ENCODE data around the gene STXBP5.
"Not testable (repeated sequence)": the region's sequence is repeated elsewhere in the genome, so short reads cannot be mapped to it uniquely, and the experiment has no call there.

STXBP5 gene

DNA sequence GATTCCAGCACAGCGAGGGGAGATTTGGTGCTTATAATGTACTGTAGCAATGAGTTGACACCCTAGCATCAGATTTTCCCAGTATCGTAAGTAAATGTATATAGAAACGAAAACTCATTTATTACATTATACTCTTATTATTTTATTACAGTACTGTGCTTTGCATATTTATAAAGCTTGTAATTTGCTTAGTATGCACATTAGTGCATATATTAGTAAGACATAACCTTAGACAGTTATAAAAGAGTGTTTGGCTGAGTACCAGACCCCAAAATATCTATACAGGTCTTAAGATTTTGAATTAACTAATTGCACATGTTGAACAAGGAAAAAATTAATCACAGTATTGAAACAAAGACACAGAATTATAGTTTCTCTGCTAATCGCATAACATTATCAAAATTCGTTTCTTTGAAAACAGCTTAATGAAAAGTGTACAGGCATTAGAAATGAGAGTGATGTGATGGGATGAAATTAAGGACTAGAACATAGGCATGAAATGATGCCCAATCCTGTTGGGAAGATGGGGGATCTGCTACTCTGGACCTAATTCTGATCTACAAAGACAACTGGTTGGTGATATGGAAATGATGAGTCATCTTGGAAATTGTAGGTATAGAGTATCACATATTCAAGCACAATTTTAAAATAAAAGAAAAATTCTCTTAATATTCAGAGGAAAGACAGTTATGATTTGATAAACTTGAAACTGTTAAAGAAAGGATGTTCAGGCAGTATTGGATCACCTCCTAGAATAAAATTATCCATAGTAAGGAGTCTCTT lies 42.8 kb downstream of the STXBP5 start:
- DNase-seq (ENCODE audit: low spot score), result no peak

DNA sequence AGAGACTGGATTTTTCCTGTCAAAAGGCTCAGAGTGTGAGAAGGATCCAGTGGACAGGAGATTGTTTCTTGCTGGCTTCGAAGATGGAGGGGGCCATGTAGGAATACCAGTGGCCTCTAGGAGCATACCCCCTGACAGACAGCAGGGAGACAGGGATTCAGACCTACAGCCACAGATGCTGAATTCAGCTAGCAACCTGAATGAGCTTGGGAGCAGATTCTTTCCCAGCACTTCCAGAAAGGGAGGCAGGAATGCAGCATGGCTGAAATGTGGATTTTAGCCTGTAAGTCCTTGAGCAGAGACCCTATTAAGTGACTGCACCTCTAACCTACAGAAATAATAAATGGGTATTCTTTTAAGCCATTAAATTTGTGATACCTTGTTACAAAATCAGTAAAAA lies 44.6 kb downstream of the STXBP5 start:
- DNase-seq (ENCODE audit: low spot score), result no peak

DNA sequence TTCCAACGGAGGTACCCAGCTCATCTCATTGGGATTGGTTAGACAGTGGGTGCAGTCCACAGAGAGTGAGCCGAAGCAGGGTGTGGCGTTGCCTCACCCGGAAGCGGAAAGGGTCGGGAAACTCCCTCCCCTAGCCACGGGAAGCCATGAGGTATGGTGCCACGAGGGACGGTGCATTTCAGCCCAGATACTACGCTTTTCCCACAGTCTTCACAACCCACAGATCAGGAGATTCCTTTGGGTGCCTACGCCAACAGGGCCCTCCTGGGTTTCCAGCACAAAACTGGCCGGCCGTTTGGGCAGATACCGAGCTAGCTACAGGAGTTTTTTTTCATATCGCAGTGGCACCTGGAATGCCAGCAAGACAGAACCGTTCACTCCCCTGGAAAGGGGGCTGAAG lies 46.9 kb downstream of the STXBP5 start:
- no peak for DNase-seq (ENCODE audit: low spot score)

DNA sequence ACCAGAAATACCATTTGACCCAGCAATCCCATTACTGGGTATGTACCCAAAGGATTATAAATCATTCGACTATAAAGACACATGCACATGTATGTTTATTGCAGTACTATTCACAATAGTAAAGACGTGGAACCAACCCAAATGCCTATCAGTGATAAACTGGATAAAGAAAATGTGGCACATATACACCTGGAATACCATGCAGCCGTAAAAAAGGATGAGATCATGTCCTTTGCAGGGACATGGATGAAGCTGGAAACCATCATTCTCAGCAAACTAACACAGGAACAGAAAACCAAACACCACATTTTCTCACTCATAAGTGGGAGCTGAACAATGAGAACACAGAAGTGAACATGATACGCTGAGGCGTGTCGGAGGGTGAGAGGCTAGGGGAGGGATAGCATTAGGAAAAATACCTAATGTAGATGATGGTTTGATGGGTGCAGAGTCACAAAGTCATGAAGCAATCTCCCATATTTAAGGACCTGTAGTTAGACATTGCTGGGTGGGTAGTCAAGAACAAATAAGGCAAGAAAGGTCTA lies 50.8 kb downstream of the STXBP5 start:
- DNase-seq (ENCODE audit: low spot score), result not testable (repeated sequence)

GRCh38 chr6:147255948-147256674 lies 51.9 kb downstream of the STXBP5 start:
- no peak for DNase-seq (ENCODE audit: low spot score)

DNA sequence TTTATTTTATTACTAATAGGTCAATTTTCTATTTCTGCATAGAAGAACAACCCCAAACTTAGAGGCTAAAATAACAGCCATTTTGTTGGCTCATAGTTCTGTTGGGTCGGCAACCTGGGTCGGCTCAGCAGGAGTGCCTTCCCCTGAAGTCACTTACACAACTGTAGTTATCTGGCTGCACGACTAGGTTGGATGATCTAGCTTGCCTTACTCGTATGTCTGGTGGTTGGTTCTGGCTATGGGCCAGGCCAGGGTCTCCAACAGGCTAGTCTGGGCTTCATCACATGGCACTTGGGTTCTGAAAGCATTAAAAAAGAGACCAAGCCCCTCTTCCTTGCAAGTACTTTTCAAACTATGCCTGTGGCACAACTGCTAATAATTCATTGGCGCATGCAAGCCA lies 53.5 kb downstream of the STXBP5 start:
- peak; percentile 6 for DNase-seq (ENCODE audit: low spot score)

DNA sequence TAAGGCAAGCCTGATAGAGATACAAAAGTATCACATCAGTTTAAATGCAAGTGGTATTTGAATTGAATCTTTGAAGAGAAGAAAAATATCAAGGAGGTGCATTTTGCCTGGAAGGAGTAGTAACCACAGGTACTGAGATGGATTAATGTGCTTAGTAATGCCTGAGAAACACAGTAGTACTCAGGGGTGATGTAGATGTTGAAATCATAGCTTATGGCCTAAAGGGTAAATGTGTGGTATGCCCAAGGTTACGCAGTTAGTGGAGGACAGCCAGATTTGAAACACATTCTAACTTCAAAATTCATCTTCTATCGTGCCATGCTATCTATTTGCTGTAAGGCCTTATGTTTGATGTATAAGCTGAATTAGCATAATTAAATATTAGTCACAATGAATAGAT lies 55.9 kb downstream of the STXBP5 start:
- no peak for DNase-seq (ENCODE audit: low spot score)

DNA sequence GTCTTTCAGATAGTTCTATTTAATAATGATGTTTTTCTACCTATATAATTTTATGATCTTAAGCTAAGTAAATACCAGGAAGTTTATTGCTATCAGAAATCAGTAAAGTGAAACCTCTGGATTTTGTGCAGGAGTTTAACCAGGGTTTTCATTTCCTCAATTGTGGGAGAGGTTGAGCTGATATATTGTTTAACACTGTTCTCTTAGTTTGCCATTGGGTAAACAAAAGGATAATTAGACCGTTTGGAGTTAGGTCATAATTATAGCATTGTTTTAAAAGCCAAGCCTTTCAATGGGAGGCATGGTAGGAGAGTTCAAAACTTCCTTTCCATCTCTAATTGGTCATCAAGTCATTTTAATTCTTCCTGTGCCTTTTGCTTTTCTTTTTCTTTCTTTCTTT lies 58.7 kb downstream of the STXBP5 start:
- DNase-seq (ENCODE audit: low spot score), result no peak

DNA sequence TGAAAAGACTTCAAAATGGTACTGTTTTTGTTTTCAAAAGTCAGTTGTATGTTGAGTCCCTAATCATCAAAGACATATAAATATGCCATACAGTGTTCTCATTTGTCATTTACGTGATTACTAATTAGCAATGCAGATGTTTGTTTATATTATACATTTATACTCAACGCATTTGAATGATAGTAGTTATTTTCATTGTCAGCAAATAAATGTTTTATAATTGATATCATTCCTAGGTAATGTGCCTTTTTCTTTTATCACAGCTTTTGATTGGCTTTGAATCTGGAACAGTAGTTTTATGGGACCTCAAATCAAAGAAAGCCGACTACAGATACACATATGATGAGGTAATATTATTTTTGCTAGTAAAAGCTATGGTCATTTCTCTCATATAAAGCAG lies 62.6 kb downstream of the STXBP5 start:
- no peak for DNase-seq (ENCODE audit: low spot score)

GRCh38 chr6:147267658-147268057 lies 63.4 kb downstream of the STXBP5 start:
- no peak for DNase-seq (ENCODE audit: low spot score)

DNA sequence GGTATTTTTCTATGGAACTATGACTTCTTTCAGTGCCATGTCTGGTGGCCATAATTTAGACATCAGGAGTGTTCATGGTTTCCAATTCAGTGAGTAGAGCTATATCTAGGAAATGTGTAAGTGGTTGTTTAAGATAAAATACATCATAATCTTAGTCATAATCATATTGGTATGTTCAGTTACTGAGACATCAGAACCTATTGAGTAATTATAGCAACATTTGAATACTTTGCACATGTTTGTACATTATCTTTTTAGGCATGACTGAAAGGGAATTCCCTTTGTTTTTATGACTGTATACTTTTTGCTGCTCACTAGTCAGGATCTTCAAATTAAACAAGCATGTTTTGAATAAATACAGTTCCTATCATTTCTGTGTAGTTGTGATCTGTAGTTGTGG lies 64.0 kb downstream of the STXBP5 start:
- no peak for DNase-seq (ENCODE audit: low spot score)

DNA sequence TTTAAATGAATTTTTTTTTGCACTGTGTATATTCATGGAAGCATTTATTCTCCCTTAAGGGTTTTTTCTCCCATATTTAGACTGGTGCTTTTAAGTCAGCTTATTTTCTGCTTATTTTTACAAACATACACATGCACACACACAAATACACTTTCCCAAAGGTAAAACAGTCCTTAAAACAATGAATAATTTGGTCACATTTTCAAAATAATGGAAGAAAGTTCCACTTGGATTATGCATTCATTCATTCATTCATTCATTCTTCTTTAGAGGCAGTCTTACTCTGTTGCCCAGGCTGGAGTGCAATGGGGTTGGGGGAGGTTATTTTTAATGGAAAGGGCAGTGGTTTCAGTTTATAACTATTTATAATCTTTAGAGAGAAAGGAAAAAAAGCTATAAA lies 69.8 kb downstream of the STXBP5 start:
- DNase-seq (ENCODE audit: low spot score), result no peak

DNA sequence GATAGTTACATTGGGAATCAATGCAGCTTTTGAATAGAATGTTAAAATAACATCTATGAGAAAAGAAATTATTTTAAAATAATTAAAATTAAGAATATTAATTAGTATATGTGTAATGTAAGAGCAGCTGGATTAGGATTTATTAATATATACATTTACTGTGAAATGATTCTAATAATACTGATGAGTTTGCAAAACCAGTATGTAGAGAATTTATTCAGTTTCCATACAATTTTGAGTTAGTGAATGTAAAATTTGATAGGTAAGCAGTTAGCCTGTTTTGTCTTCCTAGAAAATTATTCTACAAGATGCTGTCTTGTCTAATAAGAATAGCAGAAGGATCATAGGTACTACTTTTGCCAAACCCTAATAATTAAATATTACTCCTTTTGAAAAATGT lies 70.6 kb downstream of the STXBP5 start:
- no peak for DNase-seq (ENCODE audit: low spot score)

DNA sequence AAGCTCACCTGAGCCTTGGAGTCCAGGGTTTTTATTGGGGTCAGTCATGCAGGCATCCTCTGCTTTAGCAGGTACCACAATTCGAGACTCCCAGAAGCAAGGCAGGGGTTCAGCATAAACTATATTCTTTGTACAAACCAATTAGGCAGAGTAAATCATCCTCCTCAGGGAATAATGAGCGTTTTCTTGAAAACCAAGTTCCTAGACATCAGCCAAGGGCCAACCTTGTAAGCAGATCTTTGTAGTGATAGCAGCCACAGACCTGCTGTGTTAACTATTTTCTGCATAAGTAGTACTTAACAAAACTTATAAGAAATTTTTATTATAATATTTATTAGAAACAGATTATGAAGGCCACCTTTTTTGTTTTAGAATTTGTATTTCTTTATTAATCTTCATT lies 74.7 kb downstream of the STXBP5 start:
- DNase-seq (ENCODE audit: low spot score), result no peak

GRCh38 chr6:147279427-147279826 lies 75.2 kb downstream of the STXBP5 start:
- DNase-seq (ENCODE audit: low spot score), result no peak

- DNase-seq (ENCODE audit: low spot score), result no peak
Observed at GRCh38 chr6:147281895-147282565, 77.8 kb downstream of the STXBP5 start.

GRCh38 chr6:147282566-147282959 lies 78.3 kb downstream of the STXBP5 start:
- no peak for DNase-seq (ENCODE audit: low spot score)

DNA sequence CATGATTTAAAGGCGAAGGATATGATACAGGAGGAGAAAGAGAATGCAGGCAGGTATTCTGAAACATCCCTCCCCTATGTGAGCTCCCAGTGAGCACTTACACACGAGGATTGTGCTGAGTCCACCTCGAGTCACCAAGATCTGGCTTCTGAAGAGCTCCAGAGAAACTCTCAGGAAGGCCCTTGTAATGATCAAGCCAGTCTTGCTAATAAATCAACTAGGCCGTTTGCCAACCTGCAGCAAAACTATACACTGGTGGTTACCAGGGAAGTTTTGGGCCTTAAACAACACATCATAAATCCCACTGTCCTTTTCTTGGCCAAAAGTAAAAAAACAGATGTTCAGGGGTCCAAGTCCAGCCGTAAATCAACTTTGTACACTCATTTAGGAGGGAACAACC lies 79.2 kb downstream of the STXBP5 start:
- no peak for DNase-seq (ENCODE audit: low spot score)

- DNase-seq (ENCODE audit: low spot score), result peak; percentile 29
Observed at GRCh38 chr6:147285087-147285855, 81.1 kb downstream of the STXBP5 start.

- no peak for DNase-seq (ENCODE audit: low spot score)
Observed at GRCh38 chr6:147287869-147288271, 83.7 kb downstream of the STXBP5 start.

DNA sequence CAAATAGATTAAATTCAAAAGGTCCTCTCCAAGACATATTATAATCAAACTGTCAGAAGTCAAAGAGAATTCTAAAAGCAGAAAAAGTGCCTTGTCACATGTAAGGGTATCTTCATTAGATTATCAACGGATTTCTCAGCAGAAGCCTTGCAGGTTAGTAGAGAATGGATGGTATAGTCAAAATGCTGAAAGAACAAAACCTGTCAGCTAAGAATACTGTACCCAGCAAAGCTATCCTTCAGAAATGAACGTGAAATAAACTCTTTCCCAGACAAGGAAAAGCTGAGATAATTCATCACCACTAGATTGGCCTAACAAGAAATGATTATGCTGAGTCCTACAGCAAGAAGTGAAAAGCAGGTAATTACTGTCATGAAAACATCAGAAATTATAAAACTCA lies 92.9 kb downstream of the STXBP5 start:
- DNase-seq (ENCODE audit: low spot score), result no peak

- DNase-seq (ENCODE audit: low spot score), result no peak
Observed at GRCh38 chr6:147297663-147298316, 93.6 kb downstream of the STXBP5 start.

Measured in D341Med (cell line).